PFSK-1 (cell line): ENCODE data around the gene TMEM116.
A peak's percentile ranks its signal among the peaks of the same experiment; 100 is the strongest.

ENCODE experiments used
- FOXP2 ChIP-seq: optimal IDR thresholded peaks from 2 replicates; pipeline ENCODE3; 2011; ENCODE audit warnings: borderline replicate concordance, control low read depth, inconsistent platforms; ENCODE audit not compliant: insufficient read depth; ENCODE audit errors: extremely low read length, extremely low read depth
- POLR2AphosphoS5 ChIP-seq: IDR thresholded peaks from 2 replicates; pipeline ENCODE4 v1.6.1; 2012; ENCODE audit warnings: low read depth, mild to moderate bottlenecking, control low read depth, low read length, moderate library complexity
- REST ChIP-seq, 2 experiments: IDR thresholded peaks; 2 replicates each; pipeline versions ENCODE4 v1.6.1 to v1.8.0; 2011 to 2012; ENCODE audit warnings: low read depth in 2 of 2, low read length in 2 of 2, control low read depth in 1 of 2, inconsistent platforms in 1 of 2, mild to moderate bottlenecking in 1 of 2, moderate library complexity in 1 of 2; ENCODE audit not compliant: insufficient read depth in 1 of 2
- SIN3A ChIP-seq: IDR thresholded peaks from 2 replicates; pipeline ENCODE4 v1.6.1; 2012; ENCODE audit warnings: mild to moderate bottlenecking, low read length, moderate library complexity, borderline replicate concordance; ENCODE audit not compliant: insufficient read depth
- TAF1 ChIP-seq: IDR thresholded peaks from 2 replicates; pipeline ENCODE4 v1.6.1; 2012; ENCODE audit warnings: low read length, control low read depth, borderline replicate concordance; ENCODE audit not compliant: insufficient read depth

The TMEM116 gene

GRCh38 chr12:112023759-112024396, 10.9 kb upstream of the TMEM116 start:
- peak; percentile 33 for TF ChIP-seq POLR2AphosphoS5
- TF ChIP-seq REST (IDR thresholded peaks at IDR 0.05; ENCODE audit: insufficient read depth in 1 of 2, low read depth in 2 of 2, low read length in 2 of 2), result no peak
- no peak for TF ChIP-seq TAF1
- no peak for TF ChIP-seq FOXP2

DNA sequence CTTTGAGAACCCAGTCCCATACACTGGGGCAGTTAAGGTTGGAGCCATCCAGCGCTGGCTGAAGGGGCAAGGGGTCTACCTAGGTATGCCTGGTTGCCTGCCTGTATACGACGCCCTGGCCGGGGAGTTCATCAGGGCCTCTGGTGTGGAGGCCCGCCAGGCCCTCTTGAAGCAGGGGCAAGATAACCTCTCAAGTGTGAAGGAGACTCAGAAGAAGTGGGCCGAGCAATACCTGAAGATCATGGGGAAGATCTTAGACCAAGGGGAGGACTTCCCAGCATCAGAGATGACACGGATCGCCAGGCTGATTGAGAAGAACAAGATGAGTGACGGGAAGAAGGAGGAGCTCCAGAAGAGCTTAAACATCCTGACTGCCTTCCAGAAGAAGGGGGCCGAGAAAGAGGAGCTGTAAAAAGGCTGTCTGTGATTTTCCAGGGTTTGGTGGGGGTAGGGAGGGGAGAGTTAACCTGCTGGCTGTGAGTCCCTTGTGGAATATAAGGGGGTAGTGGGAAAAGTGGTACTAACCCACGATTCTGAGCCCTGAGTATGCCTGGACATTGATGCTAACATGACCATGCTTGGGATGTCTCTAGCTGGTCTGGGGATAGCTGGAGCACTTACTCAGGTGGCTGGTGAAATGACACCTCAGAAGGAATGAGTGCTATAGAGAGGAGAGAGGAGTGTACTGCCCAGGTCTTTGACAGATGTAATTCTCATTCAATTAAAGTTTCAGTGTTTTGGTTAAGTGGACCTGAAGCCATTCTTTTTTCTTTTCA, 9.5 kb upstream of the TMEM116 start:
- TF ChIP-seq POLR2AphosphoS5, result peak; percentile 76
- no peak for TF ChIP-seq TAF1
- no peak for TF ChIP-seq SIN3A

DNA sequence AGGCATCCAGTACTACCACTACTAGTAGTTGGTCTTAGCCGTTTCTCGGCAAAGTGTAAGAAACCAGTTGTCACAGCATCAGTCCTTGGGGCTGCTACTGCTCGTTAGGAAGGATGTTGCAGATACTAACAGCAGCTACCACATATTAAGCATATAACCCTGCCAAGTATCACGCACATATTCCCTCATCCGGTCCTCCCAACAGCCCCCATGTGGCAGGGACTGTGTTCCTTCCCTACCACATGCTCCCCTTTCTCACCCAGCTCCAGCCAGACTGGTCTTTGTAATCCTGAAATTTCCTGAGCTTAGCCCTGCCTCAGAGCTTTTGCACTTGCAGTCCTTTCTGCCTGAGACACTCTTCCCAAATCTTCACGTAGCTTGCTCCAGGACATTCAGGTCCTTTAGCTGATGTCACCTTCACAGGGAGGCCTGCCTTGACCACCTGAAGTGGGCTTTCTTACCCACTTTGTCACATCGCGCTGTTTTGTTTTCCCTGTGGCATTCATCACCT, 8.0 kb upstream of the TMEM116 start:
- TF ChIP-seq SIN3A (no peak), POLR2AphosphoS5 (no peak), FOXP2 (no peak)

DNA sequence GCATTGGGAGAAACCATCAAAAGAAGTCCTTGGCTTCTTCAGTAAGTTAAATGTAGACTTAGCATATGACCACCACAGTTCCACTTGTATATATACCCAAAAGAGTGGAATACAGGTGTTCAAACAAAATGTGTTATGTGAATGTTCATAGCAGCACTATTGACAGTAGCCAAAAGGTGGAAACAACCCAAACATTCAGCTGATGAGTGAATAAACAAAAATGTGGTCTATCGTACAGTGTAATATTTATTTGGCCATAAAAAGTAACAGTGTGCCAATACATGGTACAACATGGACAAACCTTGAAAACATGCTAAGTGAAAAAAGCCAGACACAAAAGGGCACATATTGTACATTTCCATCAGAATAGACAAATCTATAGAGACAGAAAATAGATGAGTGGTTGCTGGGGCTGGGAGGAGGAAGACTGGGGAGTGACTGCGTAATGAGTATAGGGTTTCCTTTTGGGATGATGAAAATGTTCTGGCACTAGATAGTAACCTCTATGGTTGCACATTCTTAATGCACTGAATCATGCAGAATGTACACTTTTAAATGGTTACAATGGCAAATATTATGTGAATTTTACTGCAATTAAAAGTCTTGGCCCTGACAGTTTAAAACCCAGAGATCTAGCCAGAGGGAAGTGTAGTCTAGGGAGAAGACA, 5.7 kb upstream of the TMEM116 start:
- TF ChIP-seq REST (IDR thresholded peaks at IDR 0.05; ENCODE audit: insufficient read depth in 1 of 2, low read depth in 2 of 2, low read length in 2 of 2), result no peak
- TF ChIP-seq POLR2AphosphoS5, result no peak
- no peak for TF ChIP-seq SIN3A
- no peak for TF ChIP-seq FOXP2
- TF ChIP-seq TAF1, result no peak

- TF ChIP-seq FOXP2 (no peak), REST (IDR thresholded peaks at IDR 0.05; ENCODE audit: insufficient read depth in 1 of 2, low read depth in 2 of 2, low read length in 2 of 2) (no peak), TAF1 (no peak), SIN3A (no peak), POLR2AphosphoS5 (no peak)
Measured at GRCh38 chr12:112017041-112017440, 4.1 kb upstream of the TMEM116 start.

DNA sequence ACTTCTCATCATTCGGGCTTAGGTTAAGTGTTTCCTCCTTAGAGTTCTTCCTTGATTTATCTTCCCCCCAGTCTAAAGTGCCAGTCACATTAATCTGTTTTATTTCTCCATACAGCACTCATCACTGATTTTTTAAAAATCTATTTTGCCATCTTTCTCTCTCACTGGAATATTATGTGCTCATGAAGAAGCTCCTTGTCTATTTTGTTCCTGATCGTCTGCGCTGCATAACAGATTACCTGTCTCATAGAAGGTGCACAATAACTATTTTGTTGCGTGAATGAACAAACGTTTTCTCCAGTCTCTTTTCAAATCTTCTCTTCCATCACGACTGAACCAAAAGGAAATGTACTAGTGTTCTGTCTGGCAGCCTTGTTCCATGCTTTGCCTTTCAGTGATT, 3.0 kb upstream of the TMEM116 start:
- TF ChIP-seq SIN3A, result no peak
- no peak for TF ChIP-seq REST (IDR thresholded peaks at IDR 0.05; ENCODE audit: insufficient read depth in 1 of 2, low read depth in 2 of 2, low read length in 2 of 2)
- no peak for TF ChIP-seq FOXP2
- no peak for TF ChIP-seq POLR2AphosphoS5
- TF ChIP-seq TAF1, result no peak
